ENCODE data around the gene RSKR.

GRCh38 chr17:28563475-28563874, 50.5 kb downstream of the RSKR start:
- no peak for TF ChIP-seq POLR2A (IDR thresholded peaks at IDR 0.05)
- TF ChIP-seq CTCF (IDR thresholded peaks at IDR 0.05) = no peak
